Measurements from ENCODE around the gene PKNOX1. TPM values are rescaled to one million over a fixed set of nuclear protein-coding genes. Genes with fewer than 3 reads are reported as not detected.

The PKNOX1 gene
- total and polyA plus RNA-seq, 2 of the 13 experiments (the other 11 are each of a cell fraction or from before 2014, with no cell fraction given), result 7.9 to 16.2 TPM

DNA sequence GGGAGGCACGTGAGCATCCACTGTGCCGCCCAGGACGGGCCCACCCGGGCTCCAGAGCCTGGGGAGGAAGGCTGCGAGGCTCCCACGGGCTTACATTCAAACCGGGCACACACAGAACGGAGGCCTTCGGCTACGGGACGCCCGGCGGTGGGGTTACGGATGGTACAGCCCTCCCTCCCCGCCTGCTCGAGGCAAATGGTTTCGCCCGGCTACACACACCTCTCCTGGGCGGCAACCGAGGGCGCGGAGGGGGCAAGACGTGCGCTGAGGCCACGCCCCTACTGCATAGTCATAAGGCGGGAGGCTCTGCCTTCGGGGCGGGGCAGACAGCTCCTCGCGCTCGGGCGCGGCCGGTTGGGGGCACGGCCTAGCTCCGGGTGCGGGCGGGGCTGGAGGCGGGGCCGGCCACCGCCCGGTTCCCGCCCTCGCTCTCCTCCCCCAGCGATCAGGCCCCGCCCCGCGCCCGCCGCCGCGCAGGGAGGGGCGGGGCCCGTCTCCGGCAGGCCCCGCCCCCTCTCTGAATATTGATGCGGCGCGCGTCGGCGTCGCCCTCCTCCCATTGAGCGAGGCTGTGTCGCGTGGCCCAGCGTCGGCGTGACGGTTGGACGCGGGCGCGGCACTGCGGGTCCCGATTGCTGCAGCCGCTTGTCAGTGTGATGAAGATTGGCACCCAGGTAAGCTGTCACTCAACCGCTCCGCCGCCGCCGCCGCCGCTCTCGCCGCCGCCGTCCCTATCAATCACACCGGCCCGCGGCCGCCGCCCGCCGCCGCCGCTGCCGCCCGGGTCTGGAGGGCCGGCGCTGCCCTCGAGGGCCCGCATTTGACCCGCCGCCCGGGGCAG lies at the start of gene PKNOX1 (continued):
- 0 out of 2 replicates have a peak, but pooled peaks have one; percentile 7 for TF ChIP-seq ZNF574 (CRISPR knock-in tag; IDR thresholded peaks at IDR 0.05)
- TF ChIP-seq SOX13 (IDR thresholded peaks at IDR 0.05), result no peak
- TF ChIP-seq SOX13 (CRISPR knock-in tag; conservative IDR thresholded peaks at IDR 0.05 in 1 of 2, IDR thresholded peaks at IDR 0.05 in 1 of 2), result 0 out of 4 replicates have a peak, but pooled peaks of 1 of the 2 experiments have one; percentile 18
- TF ChIP-seq ZNF143 (CRISPR knock-in tag; IDR thresholded peaks at IDR 0.05), result no peak
- TF ChIP-seq ARID5B (CRISPR knock-in tag; IDR thresholded peaks at IDR 0.05), result no peak
- TF ChIP-seq, protein P1, sequence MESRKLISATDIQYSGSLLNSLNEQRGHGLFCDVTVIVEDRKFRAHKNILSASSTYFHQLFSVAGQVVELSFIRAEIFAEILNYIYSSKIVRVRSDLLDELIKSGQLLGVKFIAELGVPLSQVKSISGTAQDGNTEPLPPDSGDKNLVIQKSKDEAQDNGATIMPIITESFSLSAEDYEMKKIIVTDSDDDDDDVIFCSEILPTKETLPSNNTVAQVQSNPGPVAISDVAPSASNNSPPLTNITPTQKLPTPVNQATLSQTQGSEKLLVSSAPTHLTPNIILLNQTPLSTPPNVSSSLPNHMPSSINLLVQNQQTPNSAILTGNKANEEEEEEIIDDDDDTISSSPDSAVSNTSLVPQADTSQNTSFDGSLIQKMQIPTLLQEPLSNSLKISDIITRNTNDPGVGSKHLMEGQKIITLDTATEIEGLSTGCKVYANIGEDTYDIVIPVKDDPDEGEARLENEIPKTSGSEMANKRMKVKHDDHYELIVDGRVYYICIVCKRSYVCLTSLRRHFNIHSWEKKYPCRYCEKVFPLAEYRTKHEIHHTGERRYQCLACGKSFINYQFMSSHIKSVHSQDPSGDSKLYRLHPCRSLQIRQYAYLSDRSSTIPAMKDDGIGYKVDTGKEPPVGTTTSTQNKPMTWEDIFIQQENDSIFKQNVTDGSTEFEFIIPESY (CRISPR knock-in tag; IDR thresholded peaks at IDR 0.05), result peak; percentile 38
- TF ChIP-seq SP2 (CRISPR knock-in tag; IDR thresholded peaks at IDR 0.05), result peak; percentile 93
- TF ChIP-seq, protein P2, sequence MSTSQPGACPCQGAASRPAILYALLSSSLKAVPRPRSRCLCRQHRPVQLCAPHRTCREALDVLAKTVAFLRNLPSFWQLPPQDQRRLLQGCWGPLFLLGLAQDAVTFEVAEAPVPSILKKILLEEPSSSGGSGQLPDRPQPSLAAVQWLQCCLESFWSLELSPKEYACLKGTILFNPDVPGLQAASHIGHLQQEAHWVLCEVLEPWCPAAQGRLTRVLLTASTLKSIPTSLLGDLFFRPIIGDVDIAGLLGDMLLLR (CRISPR knock-in tag; IDR thresholded peaks at IDR 0.05), result 0 out of 2 replicates have a peak, but pooled peaks have one; percentile 29
- TF ChIP-seq, protein P3, sequence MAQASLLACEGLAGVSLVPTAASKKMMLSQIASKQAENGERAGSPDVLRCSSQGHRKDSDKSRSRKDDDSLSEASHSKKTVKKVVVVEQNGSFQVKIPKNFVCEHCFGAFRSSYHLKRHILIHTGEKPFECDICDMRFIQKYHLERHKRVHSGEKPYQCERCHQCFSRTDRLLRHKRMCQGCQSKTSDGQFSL (CRISPR knock-in tag; IDR thresholded peaks at IDR 0.05), result peak; percentile 69; the same call in 1 of the 2 replicates
- peak; percentile 76; the same call in 1 of the 2 replicates for TF ChIP-seq ZNF451 (CRISPR knock-in tag; IDR thresholded peaks at IDR 0.05)
- peak; percentile 24; the same call in 1 of the 2 replicates for TF ChIP-seq FOSL2 (CRISPR knock-in tag; IDR thresholded peaks at IDR 0.05)
- peak; percentile 56; the same call in 1 of the 2 replicates for TF ChIP-seq TBX3 (IDR thresholded peaks at IDR 0.05; ENCODE audit: borderline replicate concordance)
- TF ChIP-seq NCOA2 (CRISPR knock-in tag; IDR thresholded peaks at IDR 0.05), result 0 out of 2 replicates have a peak, but pooled peaks have one; percentile 8
- no peak for TF ChIP-seq KDM6A (CRISPR knock-in tag; IDR thresholded peaks at IDR 0.05; ENCODE audit: low read depth)
